SKM-1 treated with dmso at 0.1 percent for 144 hours (cell line): Measurements from ENCODE around the gene FXYD7.

Experiments
- DNase-seq: peaks from one replicate; lab custom pipeline; 2025; ENCODE audit not compliant: unreplicated experiment; lab: John Stamatoyannopoulos, UW

The FXYD7 gene

GRCh38 chr19:35162471-35163326, 19.6 kb downstream of the FXYD7 start:
- no peak for DNase-seq

- DNase-seq: no peak
These were observed 21.4 kb downstream of the FXYD7 start for GRCh38 chr19:35164418-35164817.

- no peak for DNase-seq
These were observed 22.4 kb downstream of the FXYD7 start for GRCh38 chr19:35165200-35166058.

- DNase-seq: no peak
These were observed 23.3 kb downstream of the FXYD7 start for GRCh38 chr19:35166100-35167063.

GRCh38 chr19:35167251-35168119, 24.4 kb downstream of the FXYD7 start:
- DNase-seq: no peak

GRCh38 chr19:35168196-35168595, 25.1 kb downstream of the FXYD7 start:
- no peak for DNase-seq

GRCh38 chr19:35169221-35169995, 26.4 kb downstream of the FXYD7 start:
- DNase-seq: no peak

- peak; percentile 26 for DNase-seq
These were observed 27.5 kb downstream of the FXYD7 start for GRCh38 chr19:35170359-35171061.

- DNase-seq: no peak
These were observed 28.7 kb downstream of the FXYD7 start for GRCh38 chr19:35171730-35172129.

- DNase-seq: no peak
These were observed 31.2 kb downstream of the FXYD7 start for GRCh38 chr19:35174226-35174625.

- DNase-seq: no peak
These were observed 33.1 kb downstream of the FXYD7 start for GRCh38 chr19:35176181-35176570.

GRCh38 chr19:35177377-35178274, 34.6 kb downstream of the FXYD7 start:
- DNase-seq: no peak

- no peak for DNase-seq
These were observed 35.6 kb downstream of the FXYD7 start for GRCh38 chr19:35178701-35179100.

GRCh38 chr19:35179830-35180229, 36.8 kb downstream of the FXYD7 start:
- DNase-seq: no peak

- no peak for DNase-seq
These were observed 38.3 kb downstream of the FXYD7 start for GRCh38 chr19:35181387-35181786.

- DNase-seq: no peak
These were observed 41.2 kb downstream of the FXYD7 start for GRCh38 chr19:35184267-35184666.

- DNase-seq: no peak
These were observed 41.8 kb downstream of the FXYD7 start for GRCh38 chr19:35184884-35185283.
